HL-60 (cell line): ENCODE results near the gene ARHGAP33.

Experiments
- GABPA ChIP-seq: IDR thresholded peaks from 2 replicates; pipeline ENCODE4 v1.6.1; 2012; ENCODE audit warnings: low read depth
- POLR2AphosphoS5 ChIP-seq: IDR thresholded peaks from 2 replicates; pipeline ENCODE4 v1.6.1; 2012; ENCODE audit warnings: low read depth
- SPI1 ChIP-seq: IDR thresholded peaks from 2 replicates; pipeline ENCODE4 v1.6.1; 2012; ENCODE audit warnings: low read depth, mild to moderate bottlenecking, borderline replicate concordance
- TF ChIP-seq, protein P1 (sequence below): IDR thresholded peaks from one replicate; pipeline ENCODE4 v1.5.1; 2011; ENCODE audit warnings: low read length, control low read depth, inconsistent platforms; ENCODE audit not compliant: insufficient read depth

- TF ChIP-seq SPI1 (no peak), POLR2AphosphoS5 (no peak), GABPA (no peak)
- TF ChIP-seq, protein P1, sequence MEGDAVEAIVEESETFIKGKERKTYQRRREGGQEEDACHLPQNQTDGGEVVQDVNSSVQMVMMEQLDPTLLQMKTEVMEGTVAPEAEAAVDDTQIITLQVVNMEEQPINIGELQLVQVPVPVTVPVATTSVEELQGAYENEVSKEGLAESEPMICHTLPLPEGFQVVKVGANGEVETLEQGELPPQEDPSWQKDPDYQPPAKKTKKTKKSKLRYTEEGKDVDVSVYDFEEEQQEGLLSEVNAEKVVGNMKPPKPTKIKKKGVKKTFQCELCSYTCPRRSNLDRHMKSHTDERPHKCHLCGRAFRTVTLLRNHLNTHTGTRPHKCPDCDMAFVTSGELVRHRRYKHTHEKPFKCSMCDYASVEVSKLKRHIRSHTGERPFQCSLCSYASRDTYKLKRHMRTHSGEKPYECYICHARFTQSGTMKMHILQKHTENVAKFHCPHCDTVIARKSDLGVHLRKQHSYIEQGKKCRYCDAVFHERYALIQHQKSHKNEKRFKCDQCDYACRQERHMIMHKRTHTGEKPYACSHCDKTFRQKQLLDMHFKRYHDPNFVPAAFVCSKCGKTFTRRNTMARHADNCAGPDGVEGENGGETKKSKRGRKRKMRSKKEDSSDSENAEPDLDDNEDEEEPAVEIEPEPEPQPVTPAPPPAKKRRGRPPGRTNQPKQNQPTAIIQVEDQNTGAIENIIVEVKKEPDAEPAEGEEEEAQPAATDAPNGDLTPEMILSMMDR = no peak
Observed at GRCh38 chr19:35734273-35734672, 41.1 kb upstream of the ARHGAP33 start.
